Tibial artery (tissue), 4 donors: ENCODE data around the gene DPM2.

ENCODE experiments used
- DNase-seq, 2 donors: peaks; one replicate each; pipeline ENCODE4 v3.0.0-alpha.2; 2019
- H3K27ac ChIP-seq, 2 donors: fragments of 200-600 bp; sonication (generic) in 1 of 2; 1 replicate in 1 of 2; 2 replicates in 1 of 2; pipeline ENCODE4 v1.5.1; 2018 to 2019; ENCODE audit warnings: mild to moderate bottlenecking in 1 of 2
- H3K27me3 ChIP-seq, 2 donors: fragments of 200-600 bp; sonication (generic) in 1 of 2; one replicate each; pipeline versions ENCODE4 v1.5.1 to v1.6.0; 2016 to 2019
- H3K36me3 ChIP-seq, 3 donors: fragments of 200-600 bp; sonication (generic) in 2 of 3; one replicate each; pipeline ENCODE4 v1.5.1; 2016 to 2019; ENCODE audit warnings: mild to moderate bottlenecking in 2 of 3
- H3K4me1 ChIP-seq, 4 donors: fragments of 200-600 bp; sonication (generic) in 2 of 4; 1 replicate in 3 of 4; 2 replicates in 1 of 4; pipeline ENCODE4 v1.5.1; 2016 to 2019
- H3K4me3 ChIP-seq, 2 donors: fragments of 200-600 bp; sonication (generic) in 1 of 2; 1 replicate in 1 of 2; 2 replicates in 1 of 2; pipeline ENCODE4 v1.5.1; 2018 to 2019; ENCODE audit warnings: mild to moderate bottlenecking in 2 of 2
- H3K9me3 ChIP-seq, 3 donors: fragments of 200-600 bp; sonication (generic) in 1 of 3; one replicate each; pipeline ENCODE4 v1.5.1; 2016 to 2019
- intact Hi-C: fragments of 100-400 bp; cut with DNase I; formaldehyde crosslinking; loops from one replicate; pipeline ENCODE4 v1.15.0; 2023; ENCODE audit warnings: low total_unique reads
- TF ChIP-seq, protein P1 (sequence below), 2 experiments: fragments of 200-600 bp in 1 of 2; fragments of 450-650 bp in 1 of 2; IDR thresholded peaks; one replicate each; pipeline ENCODE4 v1.5.1; 2017 to 2019; ENCODE audit warnings: antibody characterized with exemption in 2 of 2, mild to moderate bottlenecking in 1 of 2, moderate library complexity in 1 of 2

Gene DPM2

DNA sequence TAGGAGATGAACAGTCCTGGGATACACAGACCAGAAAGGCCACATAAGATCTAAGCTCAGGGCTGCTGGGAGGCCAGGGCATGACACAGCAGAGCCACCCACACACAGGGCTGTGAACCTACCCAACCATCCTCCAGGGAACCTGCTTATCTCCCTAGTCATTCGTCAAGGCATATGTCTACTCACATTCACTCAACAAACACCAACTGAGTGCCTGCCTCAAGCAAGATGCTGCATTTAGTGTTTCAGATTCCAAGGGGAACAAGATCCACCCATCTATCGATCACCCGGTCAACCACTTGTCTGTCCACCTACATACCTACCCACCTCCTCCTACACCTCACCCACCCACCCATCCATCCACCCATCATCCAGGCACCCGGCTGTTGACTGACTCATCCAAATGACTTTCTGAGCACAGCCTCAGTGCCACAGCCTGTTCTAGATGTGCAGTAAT is 1.9 kb downstream of the DPM2 start:
- intact Hi-C loops, result no loop called here
- no peaks in the 10 kb centered on the region for H3K27me3 ChIP-seq
- no peaks in the 10 kb centered on the region for H3K9me3 ChIP-seq
- no peak overlapping the region for H3K4me3 ChIP-seq
- peaks cover 0 to 21% (median 8%) of the 10 kb centered on the region in 3 donors for H3K36me3 ChIP-seq
- TF ChIP-seq, protein P1, sequence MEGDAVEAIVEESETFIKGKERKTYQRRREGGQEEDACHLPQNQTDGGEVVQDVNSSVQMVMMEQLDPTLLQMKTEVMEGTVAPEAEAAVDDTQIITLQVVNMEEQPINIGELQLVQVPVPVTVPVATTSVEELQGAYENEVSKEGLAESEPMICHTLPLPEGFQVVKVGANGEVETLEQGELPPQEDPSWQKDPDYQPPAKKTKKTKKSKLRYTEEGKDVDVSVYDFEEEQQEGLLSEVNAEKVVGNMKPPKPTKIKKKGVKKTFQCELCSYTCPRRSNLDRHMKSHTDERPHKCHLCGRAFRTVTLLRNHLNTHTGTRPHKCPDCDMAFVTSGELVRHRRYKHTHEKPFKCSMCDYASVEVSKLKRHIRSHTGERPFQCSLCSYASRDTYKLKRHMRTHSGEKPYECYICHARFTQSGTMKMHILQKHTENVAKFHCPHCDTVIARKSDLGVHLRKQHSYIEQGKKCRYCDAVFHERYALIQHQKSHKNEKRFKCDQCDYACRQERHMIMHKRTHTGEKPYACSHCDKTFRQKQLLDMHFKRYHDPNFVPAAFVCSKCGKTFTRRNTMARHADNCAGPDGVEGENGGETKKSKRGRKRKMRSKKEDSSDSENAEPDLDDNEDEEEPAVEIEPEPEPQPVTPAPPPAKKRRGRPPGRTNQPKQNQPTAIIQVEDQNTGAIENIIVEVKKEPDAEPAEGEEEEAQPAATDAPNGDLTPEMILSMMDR (IDR thresholded peaks at IDR 0.05), result no peak
- no peak for DNase-seq
- no peak overlapping the region for H3K27ac ChIP-seq
- peaks cover 0 to 42% (median 34%) of the 10 kb centered on the region in 4 donors for H3K4me1 ChIP-seq

DNA sequence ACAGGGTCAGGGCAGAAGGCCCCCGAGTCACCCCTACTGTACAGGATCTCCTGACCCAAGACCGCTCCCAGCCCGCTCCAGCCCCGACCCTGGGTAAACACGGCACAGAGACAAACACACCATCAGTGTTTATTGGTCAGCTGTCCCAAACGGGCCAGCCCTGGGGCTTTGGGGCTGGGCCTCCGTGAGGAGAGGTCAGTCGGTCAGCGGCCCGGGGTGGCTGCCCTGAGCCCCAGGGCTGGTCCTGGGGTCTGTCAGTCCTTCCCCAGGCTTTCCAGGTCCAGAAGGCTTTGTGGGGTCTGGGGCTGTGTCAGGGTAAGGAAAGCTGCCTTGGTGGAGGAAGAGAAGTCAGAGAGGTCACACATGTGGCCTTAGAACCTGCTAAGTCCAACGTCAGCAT is 2.7 kb downstream of the DPM2 start:
- peaks cover 0 to 4% of the 10 kb centered on the region in 2 donors for H3K27me3 ChIP-seq

DNA sequence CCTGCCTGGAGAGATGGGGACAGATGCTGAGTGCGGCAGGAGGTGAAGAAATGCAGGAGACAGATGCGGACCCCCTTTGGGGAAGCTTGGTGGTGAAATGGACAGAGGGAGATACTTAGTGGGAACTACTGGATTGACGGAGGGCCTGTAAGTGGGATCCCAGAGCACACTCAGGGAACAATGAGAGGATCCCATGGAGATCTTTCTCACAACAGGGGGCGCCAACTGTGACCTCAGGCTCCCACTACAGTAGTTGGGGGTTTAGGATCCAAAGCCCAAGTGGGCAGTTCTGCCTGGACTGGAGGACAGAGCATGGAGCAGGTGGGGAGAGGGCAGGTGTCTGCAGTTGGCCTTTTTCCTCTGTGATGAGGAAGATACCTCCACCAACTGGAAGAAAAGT is 3.4 kb downstream of the DPM2 start:
- TF ChIP-seq, protein P1 (IDR thresholded peaks at IDR 0.05), result no peak
- no peak for DNase-seq
- Histone ChIP-seq H3K27me3 (peaks cover 0 to 10% of the 10 kb centered on the region in 2 donors), H3K4me3 (no peak overlapping the region), H3K36me3 (peaks cover 0 to 15% (median 8%) of the 10 kb centered on the region in 3 donors), H3K9me3 (no peaks in the 10 kb centered on the region), H3K27ac (no peak overlapping the region), H3K4me1 (peaks cover 0 to 49% (median 42%) of the 10 kb centered on the region in 4 donors)
- intact Hi-C loops, result no loop called here

More for the DNA sequence above, 2.7 kb downstream of the DPM2 start:
- TF ChIP-seq, protein P1 (IDR thresholded peaks at IDR 0.05), result no peak
- H3K4me3 ChIP-seq, result no peak overlapping the region
- H3K27ac ChIP-seq, result no peak overlapping the region
- peaks cover 0 to 49% (median 42%) of the 10 kb centered on the region in 4 donors for H3K4me1 ChIP-seq
- intact Hi-C loops, result no loop called here
- H3K36me3 ChIP-seq, result peaks cover 0 to 18% (median 8%) of the 10 kb centered on the region in 3 donors
- no peak for DNase-seq
- H3K9me3 ChIP-seq, result no peaks in the 10 kb centered on the region

DNA sequence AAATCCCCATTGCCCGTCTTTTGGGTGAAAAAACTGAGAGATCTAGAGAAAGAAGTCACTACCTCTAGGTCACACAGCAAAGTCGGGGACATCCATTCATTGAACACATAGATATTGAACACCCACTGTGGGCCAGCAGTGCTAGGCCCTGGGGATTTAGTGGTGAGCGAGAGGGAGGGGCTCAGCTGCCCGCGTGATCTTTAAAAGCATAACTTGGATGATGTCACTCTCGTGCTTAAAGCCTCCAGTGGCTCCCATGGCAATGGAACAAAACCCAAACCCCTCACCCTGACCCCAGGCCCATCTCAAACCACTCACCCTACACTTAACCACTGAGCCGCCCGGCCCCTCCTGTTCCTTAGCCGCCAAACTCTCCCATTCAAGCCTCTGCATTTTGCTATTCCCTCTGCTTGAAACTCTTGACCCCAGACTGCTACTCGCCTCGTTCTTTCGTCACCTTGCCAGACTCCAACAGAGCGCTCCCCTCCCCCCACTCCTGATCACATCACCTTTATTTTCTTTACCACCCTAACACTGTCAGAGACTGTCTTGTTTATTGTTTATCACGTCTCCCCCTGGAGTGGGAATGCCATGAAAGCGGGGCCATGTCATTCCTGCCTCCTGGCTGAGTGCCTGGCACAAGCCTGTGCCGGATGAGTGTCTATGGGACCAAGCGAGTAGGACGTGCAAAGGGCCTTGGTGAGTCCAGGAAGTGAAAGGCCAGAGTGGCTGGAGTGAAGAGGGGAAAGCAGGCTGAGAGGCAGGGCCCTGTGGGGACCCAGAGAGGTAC is 6.4 kb downstream of the DPM2 start:
- Histone ChIP-seq H3K4me1 (peaks cover 0 to 47% (median 41%) of the 10 kb centered on the region in 4 donors), H3K27me3 (peaks cover 0 to 38% of the 10 kb centered on the region in 2 donors), H3K9me3 (no peaks in the 10 kb centered on the region), H3K4me3 (peak overlapping the region; percentile 42 to 64), H3K36me3 (peaks cover 0 to 15% (median 8%) of the 10 kb centered on the region in 3 donors), H3K27ac (no peak overlapping the region)
- intact Hi-C loops, result no loop called here
- TF ChIP-seq, protein P1 (IDR thresholded peaks at IDR 0.05), result no peak
- no peak for DNase-seq

DNA sequence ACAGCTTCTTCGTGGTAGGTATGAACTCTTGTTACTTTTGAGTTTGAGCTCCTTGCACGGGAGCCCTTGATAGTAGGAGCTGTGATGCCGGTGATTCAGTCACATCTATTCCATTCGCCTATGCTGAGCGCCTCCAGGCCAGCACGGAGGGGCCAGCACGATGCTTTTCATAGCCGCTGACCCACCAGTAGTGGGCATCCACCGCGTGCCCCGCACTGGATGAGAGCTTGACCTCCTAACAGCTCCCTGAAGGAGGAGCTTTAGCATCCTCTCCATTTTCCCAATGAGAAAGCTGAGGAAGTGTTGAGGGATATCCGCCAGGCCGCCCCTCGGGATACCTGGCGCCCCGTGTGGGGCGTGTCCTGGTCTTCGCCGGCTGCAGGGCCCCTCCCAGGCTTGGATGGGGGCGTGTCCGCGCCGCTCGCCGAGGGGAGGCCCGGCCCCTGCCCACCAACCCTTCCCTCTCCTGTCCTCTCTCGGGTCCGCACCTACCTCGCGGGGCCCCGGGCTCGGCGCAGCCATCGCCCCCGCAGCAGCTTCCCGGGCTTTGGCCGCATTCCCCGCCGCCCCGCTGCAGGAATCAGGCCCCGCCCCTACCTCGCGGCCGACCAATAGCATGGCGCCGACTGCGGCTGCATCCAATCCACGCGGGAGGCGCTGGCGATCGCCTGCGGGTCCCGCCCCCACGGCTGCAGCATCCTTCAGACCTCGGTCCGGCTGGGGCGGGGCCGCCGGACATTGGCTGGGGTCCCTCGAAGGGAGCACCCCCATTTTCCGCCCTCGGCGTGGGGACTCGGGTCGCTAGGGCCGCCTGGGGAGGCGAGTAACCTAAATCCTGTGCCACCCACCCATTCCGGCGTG is 7.2 kb downstream of the DPM2 start, which contains the start of gene PIP5KL1:
TSS of gene PIP5KL1 (minus strand) at position 547 of the 861 bp plus-strand sequence. CDS start at position 522, 25 bp downstream.
- Histone ChIP-seq H3K4me1 (peaks cover 0 to 39% (median 34%) of the 10 kb centered on the region in 4 donors), H3K27me3 (peaks cover 0 to 45% of the 10 kb centered on the region in 2 donors), H3K36me3 (peaks cover 0 to 9% (median 8%) of the 10 kb centered on the region in 3 donors), H3K4me3 (peak within 1 kb of the TSS; percentile 42 to 64), H3K27ac (no peak within 1 kb of the TSS), H3K9me3 (no peaks in the 10 kb centered on the region)
- TF ChIP-seq, protein P1 (IDR thresholded peaks at IDR 0.05), result no peak
- DNase-seq, result peak; percentile 76 to 83
- intact Hi-C loops, result no loop called here
